Measurements from ENCODE around the gene ATXN2L. TPM values are rescaled to one million over a fixed set of nuclear protein-coding genes. Genes with fewer than 3 reads are reported as not detected.

ATXN2L gene
- total RNA-seq, 1 donor from 2014 or later, result 299 TPM

DNA sequence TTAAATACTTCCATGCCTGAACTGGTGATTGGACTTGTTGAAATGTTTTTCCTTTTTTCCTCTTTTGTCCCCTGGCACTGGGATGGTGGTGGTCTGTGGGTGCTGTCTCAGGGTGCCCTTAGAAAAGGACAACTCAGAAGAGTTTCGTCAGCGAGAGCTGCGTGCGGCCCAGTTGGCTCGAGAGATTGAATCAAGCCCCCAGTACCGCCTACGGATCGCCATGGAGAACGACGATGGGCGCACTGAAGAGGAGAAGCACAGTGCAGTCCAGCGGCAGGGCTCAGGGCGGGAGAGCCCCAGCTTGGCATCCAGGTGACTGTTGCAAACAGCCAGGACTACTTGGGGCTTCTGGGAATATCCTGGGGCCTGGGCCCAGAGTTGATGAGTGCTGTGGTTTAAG lies 6.9 kb downstream of the ATXN2L start:
- intact Hi-C loops (cut with micrococcal nuclease), result loop anchor here (10.0 kb wide), 1 partner anchor 275 kb away; the partner anchor contains the start of gene SGF29
- peaks cover 88% of the 10 kb centered on the region for H3K36me3 Mint-ChIP-seq (ENCODE audit: low read depth)
- H3K4me3 Mint-ChIP-seq, result no peak overlapping the region
- DNase-seq, result no peak
- peaks cover 28% of the 10 kb centered on the region for H3K4me1 Mint-ChIP-seq
- no peak overlapping the region for H3K27ac Mint-ChIP-seq
- H3K27me3 Mint-ChIP-seq, result no peaks in the 10 kb centered on the region
- no peaks in the 10 kb centered on the region for H3K9me3 Mint-ChIP-seq

DNA sequence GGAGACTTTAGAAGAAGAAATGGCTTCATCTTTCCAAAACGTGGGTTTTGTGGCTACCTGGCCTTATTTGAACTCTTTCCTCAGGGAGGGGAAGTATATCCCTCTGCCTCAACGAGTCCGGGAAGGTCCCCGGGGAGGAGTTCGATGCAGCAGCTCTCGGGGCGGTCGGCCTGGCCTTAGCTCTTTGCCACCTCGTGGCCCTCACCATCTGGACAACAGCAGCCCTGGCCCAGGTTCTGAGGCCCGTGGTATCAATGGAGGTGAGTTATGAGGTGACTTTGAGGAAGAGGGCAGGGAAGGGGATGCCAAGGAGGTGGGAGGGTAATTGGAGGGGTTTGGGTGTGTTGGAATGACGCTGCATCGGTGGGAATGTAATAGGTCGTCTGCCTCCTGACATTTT lies 7.7 kb downstream of the ATXN2L start:
- Mint-ChIP-seq H3K27ac (no peak overlapping the region), H3K36me3 (ENCODE audit: low read depth) (peaks cover 90% of the 10 kb centered on the region), H3K9me3 (no peaks in the 10 kb centered on the region), H3K27me3 (no peaks in the 10 kb centered on the region), H3K4me3 (no peak overlapping the region), H3K4me1 (peaks cover 22% of the 10 kb centered on the region)
- no peak for DNase-seq
- intact Hi-C loops (cut with micrococcal nuclease), result no loop called here

DNA sequence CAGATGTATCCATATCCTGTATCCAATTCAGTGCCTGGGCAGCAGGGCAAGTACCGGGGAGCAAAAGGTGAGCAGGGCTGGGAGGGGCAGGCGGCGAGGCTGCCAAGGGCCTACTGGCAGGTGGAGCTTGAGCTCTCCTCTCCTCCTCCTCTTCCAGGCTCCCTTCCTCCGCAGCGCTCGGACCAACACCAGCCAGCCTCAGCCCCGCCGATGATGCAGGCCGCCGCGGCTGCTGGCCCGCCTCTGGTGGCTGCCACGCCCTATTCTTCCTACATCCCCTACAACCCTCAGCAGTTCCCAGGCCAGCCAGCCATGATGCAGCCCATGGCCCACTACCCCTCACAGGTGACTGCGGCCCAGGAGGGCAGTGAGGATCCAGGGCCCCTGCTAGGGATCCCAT lies 11.6 kb downstream of the ATXN2L start:
- intact Hi-C loops (cut with micrococcal nuclease), result no loop called here
- Mint-ChIP-seq H3K27me3 (no peaks in the 10 kb centered on the region), H3K9me3 (no peaks in the 10 kb centered on the region)

DNA sequence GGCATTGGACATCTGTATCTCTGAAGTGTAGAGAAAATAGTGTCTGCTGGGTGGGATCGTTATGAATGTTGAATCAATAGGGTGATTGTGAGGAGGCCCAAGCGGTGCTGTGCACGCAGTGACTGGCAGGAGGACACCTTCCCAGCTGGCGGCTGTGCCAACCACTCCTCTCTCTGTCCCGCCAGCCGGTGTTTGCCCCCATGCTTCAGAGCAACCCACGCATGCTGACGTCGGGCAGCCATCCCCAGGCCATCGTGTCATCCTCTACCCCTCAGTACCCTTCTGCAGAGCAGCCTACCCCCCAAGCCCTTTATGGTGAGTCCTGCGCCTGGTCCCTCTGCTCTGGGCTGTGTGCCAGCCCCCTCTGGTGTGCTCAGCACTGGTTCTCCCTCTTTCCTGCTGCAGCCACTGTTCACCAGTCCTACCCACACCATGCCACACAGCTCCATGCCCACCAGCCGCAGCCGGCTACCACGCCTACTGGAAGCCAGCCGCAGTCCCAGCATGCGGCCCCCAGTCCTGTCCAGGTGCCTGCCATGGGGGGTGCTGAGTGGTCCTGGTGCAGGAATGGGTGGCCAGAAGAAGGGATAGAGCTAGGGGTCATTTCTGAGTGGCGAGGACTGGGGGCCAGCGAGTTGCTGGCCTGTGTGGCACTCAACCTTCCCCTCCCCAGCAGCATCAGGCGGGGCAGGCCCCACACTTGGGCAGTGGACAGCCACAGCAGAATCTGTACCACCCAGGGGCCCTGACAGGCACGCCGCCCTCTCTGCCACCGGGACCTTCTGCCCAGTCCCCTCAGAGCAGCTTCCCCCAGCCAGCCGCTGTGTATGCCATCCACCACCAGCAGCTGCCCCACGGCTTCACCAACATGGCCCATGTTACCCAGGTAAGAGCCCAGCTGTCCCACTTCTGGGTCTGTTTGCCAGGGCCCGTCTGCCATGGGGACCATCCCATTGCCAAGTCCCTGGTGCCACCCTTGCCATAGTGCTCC lies 12.4 kb downstream of the ATXN2L start:
- intact Hi-C loops (cut with micrococcal nuclease), result no loop called here
- Mint-ChIP-seq H3K27me3 (no peaks in the 10 kb centered on the region), H3K4me3 (no peak overlapping the region), H3K9me3 (no peaks in the 10 kb centered on the region), H3K4me1 (peaks cover 7% of the 10 kb centered on the region), H3K27ac (no peak overlapping the region), H3K36me3 (ENCODE audit: low read depth) (peaks cover 77% of the 10 kb centered on the region)
- no peak for DNase-seq

More for the DNA sequence above, 11.6 kb downstream of the ATXN2L start:
- DNase-seq, result no peak
- Mint-ChIP-seq H3K36me3 (ENCODE audit: low read depth) (peaks cover 83% of the 10 kb centered on the region), H3K27ac (no peak overlapping the region), H3K4me3 (no peak overlapping the region), H3K4me1 (peaks cover 9% of the 10 kb centered on the region)

DNA sequence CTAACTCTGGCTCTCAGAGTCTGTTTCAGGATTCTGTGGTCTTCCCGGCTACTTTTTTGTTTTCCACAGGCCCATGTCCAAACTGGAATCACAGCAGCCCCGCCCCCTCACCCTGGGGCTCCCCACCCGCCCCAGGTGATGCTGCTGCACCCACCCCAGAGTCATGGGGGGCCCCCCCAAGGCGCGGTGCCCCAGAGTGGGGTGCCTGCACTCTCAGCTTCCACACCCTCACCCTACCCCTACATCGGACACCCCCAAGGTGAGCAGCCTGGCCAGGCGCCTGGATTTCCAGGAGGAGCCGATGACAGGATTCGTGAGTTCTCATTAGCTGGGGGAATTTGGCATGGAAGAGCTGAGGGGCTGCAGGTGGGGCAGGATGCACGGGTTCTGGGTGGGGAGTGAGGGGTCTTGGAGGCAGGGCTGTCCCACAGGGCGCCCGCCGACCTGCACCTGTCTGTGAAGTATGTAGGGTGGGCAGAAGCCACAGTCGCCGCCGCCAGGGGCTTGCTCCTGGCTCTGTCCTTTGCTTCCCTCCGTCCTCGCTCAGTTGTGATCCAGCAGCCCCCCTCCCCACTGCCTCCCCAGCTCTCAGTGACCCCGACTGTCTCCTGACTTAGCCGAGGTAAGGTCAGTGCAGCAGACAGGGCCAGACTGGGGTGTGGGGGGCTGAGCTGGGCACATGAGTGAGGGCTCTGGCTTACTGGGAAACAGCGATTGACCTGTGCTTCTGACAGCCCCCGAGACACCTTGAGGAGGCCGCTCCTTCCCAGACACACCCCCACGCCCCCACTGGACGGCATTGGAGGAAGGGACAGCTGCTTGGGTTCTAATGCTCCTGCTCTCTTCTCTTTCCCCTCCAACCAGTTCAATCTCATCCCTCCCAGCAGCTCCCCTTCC lies 13.3 kb downstream of the ATXN2L start:
- Mint-ChIP-seq H3K4me3 (no peak overlapping the region), H3K36me3 (ENCODE audit: low read depth) (peaks cover 68% of the 10 kb centered on the region), H3K9me3 (no peaks in the 10 kb centered on the region), H3K4me1 (peaks cover 7% of the 10 kb centered on the region), H3K27me3 (no peaks in the 10 kb centered on the region), H3K27ac (no peak overlapping the region)
- intact Hi-C loops (cut with micrococcal nuclease), result no loop called here
- no peak for DNase-seq

DNA sequence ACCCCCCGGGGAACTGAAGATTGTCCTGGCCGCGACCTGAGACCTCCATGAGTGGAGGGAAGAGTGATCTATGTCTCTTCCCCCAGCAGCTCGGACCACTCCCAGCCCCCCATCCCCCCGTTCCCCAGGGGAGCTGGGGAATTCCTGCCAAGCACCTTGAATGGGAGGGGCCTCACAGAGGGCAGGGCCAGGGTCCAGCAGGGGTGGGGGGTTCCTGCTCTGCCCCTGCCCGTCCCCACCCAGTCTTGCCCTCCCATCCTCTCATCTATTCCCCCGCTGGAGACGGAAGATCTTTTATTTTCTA lies 13.9 kb downstream of the ATXN2L start:
- no peak overlapping the region for H3K27ac Mint-ChIP-seq
- no peak for DNase-seq
- intact Hi-C loops (cut with micrococcal nuclease), result no loop called here
- no peaks in the 10 kb centered on the region for H3K27me3 Mint-ChIP-seq
- H3K4me3 Mint-ChIP-seq, result no peak overlapping the region
- no peaks in the 10 kb centered on the region for H3K9me3 Mint-ChIP-seq
- peaks cover 71% of the 10 kb centered on the region for H3K36me3 Mint-ChIP-seq (ENCODE audit: low read depth)
- peaks cover 7% of the 10 kb centered on the region for H3K4me1 Mint-ChIP-seq

DNA sequence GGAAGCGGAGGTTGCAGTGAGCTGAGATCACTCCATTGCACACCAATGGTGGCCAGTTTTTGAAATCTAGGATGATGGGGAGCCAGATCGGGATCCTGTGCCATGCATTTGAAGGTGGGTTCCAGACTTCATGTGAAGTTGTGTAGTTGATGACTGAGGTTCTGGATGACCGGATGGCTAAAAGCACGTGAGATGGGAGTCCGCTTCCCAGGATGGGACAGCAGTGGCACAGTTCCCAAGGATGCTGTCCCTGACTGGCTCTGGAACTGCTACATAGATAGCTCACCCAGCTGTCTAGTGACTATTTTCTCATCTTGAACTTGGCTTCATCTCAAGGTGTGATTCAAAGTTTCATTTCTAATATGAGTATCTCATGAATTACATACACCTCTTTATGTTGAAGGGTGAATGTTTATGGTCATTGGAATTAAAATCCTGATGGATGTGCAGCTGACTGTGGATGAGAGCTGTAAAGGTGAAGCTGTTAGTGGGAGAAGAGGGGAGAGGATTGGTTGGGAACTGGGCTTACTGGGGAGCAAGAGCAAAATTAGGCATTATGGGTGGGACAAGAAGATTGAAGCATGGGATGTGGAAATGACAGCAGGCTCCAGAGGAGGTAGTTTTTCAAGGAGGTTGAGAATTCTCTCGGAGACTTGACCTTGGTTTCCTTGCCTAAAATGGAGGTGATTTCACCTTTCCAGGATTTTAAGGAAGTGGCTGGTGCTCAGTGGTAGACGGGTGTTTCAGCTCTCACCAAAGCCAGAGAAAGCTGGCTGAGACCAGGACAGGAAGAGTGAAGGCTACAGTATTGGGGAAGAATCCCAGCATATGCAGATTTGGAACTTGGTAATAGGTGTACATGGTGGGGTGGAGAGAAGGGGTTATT lies 15.1 kb downstream of the ATXN2L start:
- peaks cover 69% of the 10 kb centered on the region for H3K36me3 Mint-ChIP-seq (ENCODE audit: low read depth)
- intact Hi-C loops (cut with micrococcal nuclease), result no loop called here
- H3K27ac Mint-ChIP-seq, result peak overlapping the region; percentile 75
- no peak overlapping the region for H3K4me3 Mint-ChIP-seq
- H3K4me1 Mint-ChIP-seq, result peaks cover 6% of the 10 kb centered on the region
- H3K9me3 Mint-ChIP-seq, result no peaks in the 10 kb centered on the region
- no peak for DNase-seq
- no peaks in the 10 kb centered on the region for H3K27me3 Mint-ChIP-seq

DNA sequence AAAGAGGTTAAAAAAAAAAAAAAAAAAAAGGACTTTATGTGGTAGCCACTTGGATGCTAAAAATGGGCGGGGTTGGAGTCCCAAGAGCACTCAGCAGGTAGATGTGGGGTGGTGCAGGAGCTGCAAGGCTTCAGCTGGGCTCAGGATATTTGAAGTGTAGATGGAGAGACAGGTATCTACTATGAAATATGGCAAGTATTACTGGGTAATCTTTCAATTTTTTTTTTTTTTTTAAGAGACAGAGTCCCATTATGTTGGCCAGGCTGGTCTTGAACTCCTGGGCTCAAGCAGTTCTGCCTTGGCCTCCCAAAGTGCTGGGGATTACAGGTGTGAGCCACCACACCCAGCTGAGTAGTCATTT lies 15.7 kb downstream of the ATXN2L start:
- peaks cover 8% of the 10 kb centered on the region for H3K4me1 Mint-ChIP-seq
- no peak overlapping the region for H3K27ac Mint-ChIP-seq
- no peaks in the 10 kb centered on the region for H3K9me3 Mint-ChIP-seq
- no peak for DNase-seq
- H3K36me3 Mint-ChIP-seq (ENCODE audit: low read depth), result peaks cover 68% of the 10 kb centered on the region
- H3K27me3 Mint-ChIP-seq, result no peaks in the 10 kb centered on the region
- intact Hi-C loops (cut with micrococcal nuclease), result no loop called here
- H3K4me3 Mint-ChIP-seq, result no peak overlapping the region

DNA sequence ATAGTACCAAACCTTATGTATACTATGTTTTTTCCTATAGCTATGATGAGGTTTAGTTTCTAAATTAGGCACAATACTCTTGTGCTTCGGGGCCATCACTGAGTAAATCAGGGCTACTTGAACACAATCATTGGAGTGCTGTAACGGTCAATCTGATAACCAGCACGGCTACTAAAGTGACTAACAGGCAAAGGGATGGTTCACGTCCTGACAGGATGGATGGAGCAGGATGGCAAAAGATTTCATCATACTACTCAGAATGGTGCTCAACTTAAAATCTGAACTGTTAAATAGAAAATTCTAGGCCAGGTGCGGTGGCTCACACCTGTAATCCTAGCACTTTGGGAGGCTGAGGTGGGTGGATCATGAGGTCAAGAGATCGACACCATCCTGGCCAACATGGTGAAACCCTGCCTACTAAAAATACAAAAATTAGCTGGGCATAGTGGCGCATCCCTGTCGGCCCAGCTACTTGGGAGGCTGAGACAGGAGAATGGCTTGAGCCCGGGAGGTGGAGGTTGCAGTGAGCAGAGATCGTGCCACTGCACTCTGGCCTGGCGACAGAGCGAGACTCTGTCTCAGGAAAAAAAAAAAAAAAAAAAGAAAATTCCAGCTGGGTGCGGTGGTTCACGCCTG lies 16.3 kb downstream of the ATXN2L start:
- H3K9me3 Mint-ChIP-seq, result no peaks in the 10 kb centered on the region
- no peak overlapping the region for H3K4me3 Mint-ChIP-seq
- H3K27me3 Mint-ChIP-seq, result no peaks in the 10 kb centered on the region
- no peak overlapping the region for H3K27ac Mint-ChIP-seq
- intact Hi-C loops (cut with micrococcal nuclease), result no loop called here
- peaks cover 67% of the 10 kb centered on the region for H3K36me3 Mint-ChIP-seq (ENCODE audit: low read depth)
- no peak for DNase-seq
- H3K4me1 Mint-ChIP-seq, result peaks cover 8% of the 10 kb centered on the region

DNA sequence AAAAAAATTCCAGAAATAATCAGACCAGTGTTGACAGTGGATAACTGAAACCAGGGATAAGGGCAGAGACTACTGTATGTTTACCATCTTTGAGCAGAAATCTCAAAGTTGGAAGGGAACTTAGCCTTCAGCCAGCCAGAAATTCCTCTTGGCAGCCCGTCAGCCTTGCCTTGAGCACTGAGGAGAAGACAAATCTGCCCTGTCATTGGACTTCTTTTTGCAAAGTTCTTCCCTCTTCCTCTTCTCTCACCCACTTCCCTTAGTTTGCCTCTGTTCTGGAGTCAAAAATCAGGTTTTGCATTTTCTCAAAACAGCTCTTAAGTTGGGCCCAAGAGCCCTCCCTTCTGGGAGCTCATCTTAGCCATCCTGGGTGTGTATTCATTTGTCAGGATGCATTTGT lies 17.1 kb downstream of the ATXN2L start:
- Mint-ChIP-seq H3K9me3 (no peaks in the 10 kb centered on the region), H3K27me3 (no peaks in the 10 kb centered on the region), H3K27ac (peak overlapping the region; percentile 72), H3K4me3 (no peak overlapping the region), H3K4me1 (peaks cover 10% of the 10 kb centered on the region), H3K36me3 (ENCODE audit: low read depth) (peaks cover 69% of the 10 kb centered on the region)
- intact Hi-C loops (cut with micrococcal nuclease), result no loop called here
- DNase-seq, result no peak

DNA sequence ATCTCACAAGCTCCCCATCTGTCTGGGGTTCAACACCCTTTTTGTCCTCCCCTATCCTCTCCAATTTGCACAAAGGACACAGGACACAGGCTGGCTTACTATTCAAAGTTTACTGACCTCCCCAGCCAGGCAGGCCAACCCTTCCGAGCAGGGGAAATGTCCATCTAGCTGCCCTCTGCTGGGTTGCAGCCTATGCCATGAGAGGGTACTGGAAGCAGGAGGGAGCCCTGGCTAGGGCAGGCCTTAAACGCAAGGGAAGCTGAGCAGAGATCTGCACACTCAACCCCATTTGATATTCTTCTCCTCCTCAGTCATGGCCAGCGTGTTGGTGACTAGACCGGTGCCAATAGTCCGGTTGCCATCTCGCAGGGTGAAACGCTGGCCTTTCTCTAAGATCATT lies 19.9 kb downstream of the ATXN2L start:
- DNase-seq, result no peak
- intact Hi-C loops (cut with micrococcal nuclease), result no loop called here
- no peaks in the 10 kb centered on the region for H3K9me3 Mint-ChIP-seq
- H3K4me1 Mint-ChIP-seq, result peaks cover 27% of the 10 kb centered on the region
- H3K27ac Mint-ChIP-seq, result no peak overlapping the region
- H3K36me3 Mint-ChIP-seq (ENCODE audit: low read depth), result peaks cover 60% of the 10 kb centered on the region
- no peak overlapping the region for H3K4me3 Mint-ChIP-seq
- no peaks in the 10 kb centered on the region for H3K27me3 Mint-ChIP-seq

DNA sequence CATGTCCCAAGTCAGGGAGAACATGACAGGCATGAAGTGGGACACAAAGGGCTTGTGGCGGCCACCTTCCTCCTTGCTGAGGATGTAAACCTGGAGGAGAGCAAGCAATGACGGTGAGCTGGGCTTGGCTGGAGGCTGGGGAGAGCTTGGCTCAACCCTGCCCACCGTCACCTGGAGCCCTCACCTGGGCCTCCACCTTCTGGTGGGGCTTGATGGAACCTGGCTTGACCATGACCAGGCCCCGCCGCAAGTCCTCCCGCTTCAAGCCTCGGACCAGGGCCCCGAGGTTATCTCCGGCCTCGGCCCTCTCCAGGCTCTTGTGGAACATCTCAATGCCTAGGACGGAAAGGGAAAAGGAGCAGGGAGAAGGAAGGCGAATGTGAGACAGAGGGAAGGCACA lies 21.0 kb downstream of the ATXN2L start:
- Mint-ChIP-seq H3K27ac (no peak overlapping the region), H3K9me3 (no peaks in the 10 kb centered on the region), H3K27me3 (no peaks in the 10 kb centered on the region), H3K36me3 (ENCODE audit: low read depth) (peaks cover 51% of the 10 kb centered on the region), H3K4me3 (peak overlapping the region; percentile 45), H3K4me1 (peaks cover 25% of the 10 kb centered on the region)
- intact Hi-C loops (cut with micrococcal nuclease), result no loop called here
- no peak for DNase-seq

DNA sequence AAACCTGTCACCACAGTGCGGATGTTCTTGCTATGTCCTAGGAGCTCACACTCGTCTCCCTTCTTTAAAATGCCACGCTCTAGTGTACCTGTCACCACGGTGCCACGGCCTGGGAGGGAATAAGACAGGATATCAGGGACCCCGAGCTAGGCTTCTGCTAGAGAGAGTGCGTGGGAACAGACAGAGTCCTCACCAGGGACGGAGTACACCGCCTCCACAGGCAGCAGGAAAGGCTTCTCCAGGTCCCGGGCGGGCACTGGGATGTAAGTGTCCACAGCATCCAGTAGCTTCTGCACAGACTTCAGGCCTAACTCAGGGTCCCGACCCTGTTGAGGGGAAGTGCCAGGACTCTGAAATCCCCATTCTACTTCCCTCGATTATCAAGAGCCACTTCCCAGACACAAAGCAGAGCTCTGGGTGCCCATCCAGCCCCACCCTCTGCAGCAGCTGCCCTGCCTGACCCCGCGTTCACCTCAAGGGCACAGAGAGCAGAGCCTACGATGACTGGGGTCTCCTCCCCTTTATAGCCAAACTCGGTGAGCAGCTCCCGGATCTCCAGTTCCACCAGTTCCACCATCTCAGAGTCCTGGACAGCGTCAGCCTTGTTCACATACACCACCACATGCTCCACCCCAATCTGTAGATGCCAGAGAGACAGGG lies 21.6 kb downstream of the ATXN2L start:
- Mint-ChIP-seq H3K4me3 (peak overlapping the region; percentile 94), H3K27ac (peak overlapping the region; percentile 4), H3K27me3 (no peaks in the 10 kb centered on the region), H3K4me1 (peaks cover 25% of the 10 kb centered on the region), H3K36me3 (ENCODE audit: low read depth) (peaks cover 49% of the 10 kb centered on the region), H3K9me3 (no peaks in the 10 kb centered on the region)
- intact Hi-C loops (cut with micrococcal nuclease), result no loop called here
- DNase-seq, result no peak
